Right lobe of liver (tissue), 4 donors: ENCODE data around the gene STK16.

Experiments
- CTCF ChIP-seq, 4 donors: fragments of 200-600 bp in 3 of 4; fragments of 450-650 bp in 1 of 4; IDR thresholded peaks; one replicate each; pipeline versions ENCODE4 v1.5.1 to v1.8.0; 2016 to 2022; ENCODE audit warnings: antibody characterized with exemption in 4 of 4, mild to moderate bottlenecking in 2 of 4
- POLR2A ChIP-seq: fragments of 450-650 bp; IDR thresholded peaks from one replicate; pipeline ENCODE4 v1.6.1; 2017; ENCODE audit warnings: antibody characterized with exemption, mild to moderate bottlenecking
- donor health status: DM: no; HTN: no; CAD: no.
- donor health status: DM: no; HTN: no; CAD: no.
- donor health status: DM: no; HTN: yes; CAD: no.

- no peak for TF ChIP-seq CTCF (IDR thresholded peaks at IDR 0.05)
- no peak for TF ChIP-seq POLR2A
These were observed 21.6 kb downstream of the STK16 start for GRCh38 chr2:219266886-219267285.
